Testis (tissue), 3 donors: ENCODE measurements around the gene INPP4A. TPM values are rescaled to one million over a fixed set of nuclear protein-coding genes. Genes with fewer than 3 reads are reported as not detected.
A peak's percentile ranks its signal among the peaks of the same experiment; 100 is the strongest.

Experiments
- DNase-seq: peaks from one replicate; pipeline ENCODE4 v3.0.0-alpha.2; 2019
- H3K27ac ChIP-seq, 2 donors: fragments of 200-600 bp; sonication (generic); one replicate each; pipeline ENCODE4 v1.5.1; 2019
- H3K27me3 ChIP-seq: fragments of 200-600 bp; sonication (generic); one replicate; pipeline ENCODE4 v1.5.1; 2019
- H3K36me3 ChIP-seq: fragments of 200-600 bp; sonication (generic); one replicate; pipeline ENCODE4 v1.5.1; 2017; ENCODE audit warnings: low read depth; ENCODE audit errors: missing control alignments
- H3K4me1 ChIP-seq: fragments of 200-600 bp; sonication (generic); one replicate; pipeline ENCODE4 v1.5.1; 2019
- H3K4me3 ChIP-seq, 2 donors: fragments of 200-600 bp; sonication (generic); one replicate each; pipeline ENCODE4 v1.5.1; 2017 to 2019
- H3K9me3 ChIP-seq: fragments of 200-600 bp; sonication (generic); one replicate; pipeline ENCODE4 v1.5.1; 2017
- CTCF ChIP-seq, 3 experiments: fragments of 450-650 bp in 2 of 3; fragments of 200-600 bp in 1 of 3; sonication (generic) in 1 of 3; IDR thresholded peaks; one replicate each; pipeline ENCODE4 v1.5.1; 2016 to 2019; ENCODE audit warnings: antibody characterized with exemption in 3 of 3, mild to moderate bottlenecking in 2 of 3, moderate library complexity in 1 of 3
- POLR2A ChIP-seq: fragments of 450-650 bp; IDR thresholded peaks from one replicate; pipeline ENCODE4 v1.6.1; 2017; ENCODE audit warnings: antibody characterized with exemption, mild to moderate bottlenecking, moderate library complexity
- WGBS, 2 donors: methylation state at CpG; one replicate each; pipeline ENCODE4 v1.1.5; 2018; 5-methylcytosine and 5-hydroxymethylcytosine counted together
- intact Hi-C: fragments of 100-400 bp; cut with DNase I; formaldehyde crosslinking; loops from one replicate; pipeline ENCODE4 v1.15.1; 2023; ENCODE audit warnings: low total_unique reads
- polyA plus RNA-seq: library from polyadenylated mRNA; stranded (reverse); fragments of 350-450 nt; fragmentation: Illumina TruSeq; extraction: RNeasy Lipid Tissue Mini Kit (QIAGEN cat#74804); gene quantifications from one replicate; pipeline ENCODE4 v1.2.3, GENCODE V29; 2014; ENCODE audit warnings: low read depth, low replicate concordance; ENCODE audit not compliant: insufficient read depth
- total RNA-seq, 2 donors: library from RNA; depleted of rRNA; stranded (reverse); fragments of >200 nt; gene quantifications; one replicate each; pipeline ENCODE4 v1.2.3, GENCODE V29; 2016

The INPP4A gene
- total and polyA plus RNA-seq, 3 donors from 2014 or later: 13.3 to 42.9 (median 35.6) TPM

GRCh38 chr2:98505311-98505808 is 60.7 kb downstream of the INPP4A start:
- Histone ChIP-seq H3K9me3 (no peaks in the 10 kb centered on the region), H3K27me3 (no peaks in the 10 kb centered on the region), H3K4me3 (no peak overlapping the region), H3K36me3 (no peaks in the 10 kb centered on the region), H3K4me1 (peaks cover 39% of the 10 kb centered on the region), H3K27ac (peak overlapping the region; percentile 55 to 66)
- WGBS, 2 donors: 56 to 59% methylated on average over 7 of the region's 7 CpGs
- peak; percentile 41 for DNase-seq
- intact Hi-C loops: no loop called here
- TF ChIP-seq POLR2A: no peak
- no peak for TF ChIP-seq CTCF (IDR thresholded peaks at IDR 0.05)

- no peak overlapping the region for H3K4me3 ChIP-seq
- peaks cover 39% of the 10 kb centered on the region for H3K4me1 ChIP-seq
- no peak overlapping the region for H3K27ac ChIP-seq
- H3K9me3 ChIP-seq: no peaks in the 10 kb centered on the region
- 89 to 94% methylated on average over 7 of the region's 7 CpGs for WGBS, 2 donors
- H3K27me3 ChIP-seq: no peaks in the 10 kb centered on the region
- no peaks in the 10 kb centered on the region for H3K36me3 ChIP-seq
- peak; percentile 13 for DNase-seq
- TF ChIP-seq CTCF (IDR thresholded peaks at IDR 0.05) (no peak), POLR2A (no peak)
- intact Hi-C loops: no loop called here
Observed at GRCh38 chr2:98505971-98506664, 61.5 kb downstream of the INPP4A start.

GRCh38 chr2:98506881-98507280 is 62.2 kb downstream of the INPP4A start:
- no peaks in the 10 kb centered on the region for H3K36me3 ChIP-seq
- peaks cover 39% of the 10 kb centered on the region for H3K4me1 ChIP-seq
- H3K4me3 ChIP-seq: no peak overlapping the region
- no peak for TF ChIP-seq CTCF (IDR thresholded peaks at IDR 0.05)
- TF ChIP-seq POLR2A: no peak
- H3K27ac ChIP-seq: no peak overlapping the region
- no peaks in the 10 kb centered on the region for H3K27me3 ChIP-seq
- intact Hi-C loops: no loop called here
- H3K9me3 ChIP-seq: no peaks in the 10 kb centered on the region
- WGBS, 2 donors: 89 to 90% methylated on average over 8 of the region's 8 CpGs
- DNase-seq: no peak

GRCh38 chr2:98507461-98507860 is 62.8 kb downstream of the INPP4A start:
- DNase-seq: no peak
- no peaks in the 10 kb centered on the region for H3K27me3 ChIP-seq
- no peaks in the 10 kb centered on the region for H3K9me3 ChIP-seq
- peaks cover 39% of the 10 kb centered on the region for H3K4me1 ChIP-seq
- no peak overlapping the region for H3K4me3 ChIP-seq
- no peaks in the 10 kb centered on the region for H3K36me3 ChIP-seq
- 94 to 100% methylated on average over 2 to 3 of the region's 3 CpGs for WGBS, 2 donors
- TF ChIP-seq CTCF (IDR thresholded peaks at IDR 0.05): no peak
- no peak for TF ChIP-seq POLR2A
- H3K27ac ChIP-seq: peak overlapping the region in 1 of 2 donors; percentile 58
- intact Hi-C loops: no loop called here
